HS-27A (cell line): ENCODE data around the gene FOSL1.
A peak's percentile ranks its signal among the peaks of the same experiment; 100 is the strongest.
"Not testable (repeated sequence)": the region's sequence is repeated elsewhere in the genome, so short reads cannot be mapped to it uniquely, and the experiment has no call there.

Experiments
- DNase-seq: peaks from one replicate; pipeline ENCODE4 v3.0.0-alpha.2; 2012; ENCODE audit warnings: low read depth, missing footprints

FOSL1 gene

GRCh38 chr11:65896034-65896999 is 3.9 kb downstream of the FOSL1 start:
- DNase-seq: no peak

DNA sequence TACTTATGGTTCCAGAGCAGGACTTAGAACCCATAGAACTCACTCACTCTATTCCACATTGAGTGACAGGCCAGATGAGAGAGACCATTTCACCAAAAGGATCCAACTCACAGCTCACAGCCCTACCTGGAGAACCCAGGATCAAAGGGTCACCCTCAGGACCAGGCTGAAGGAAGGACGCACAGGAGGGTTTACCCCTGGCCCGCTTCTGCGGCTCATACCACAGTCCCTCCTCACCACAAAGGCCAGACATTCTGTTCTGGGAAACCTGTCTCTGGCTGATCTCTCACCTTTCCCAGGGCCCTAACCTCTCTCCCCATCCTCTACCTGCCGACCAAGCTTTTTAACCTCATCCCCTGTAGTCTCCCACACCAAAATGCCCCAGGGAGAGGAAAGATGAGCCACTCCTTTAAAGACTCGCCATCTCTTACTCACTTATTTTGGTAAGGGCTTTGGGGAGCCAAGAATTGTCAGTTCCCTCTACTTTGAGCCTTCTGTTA is 4.7 kb downstream of the FOSL1 start:
- DNase-seq: no peak

GRCh38 chr11:65894034-65894591 is 6.1 kb downstream of the FOSL1 start:
- DNase-seq: no peak

GRCh38 chr11:65892661-65893317 is 7.4 kb downstream of the FOSL1 start:
- no peak for DNase-seq

GRCh38 chr11:65892137-65892540 is 8.0 kb downstream of the FOSL1 start:
- not testable (repeated sequence) for DNase-seq

- no peak for DNase-seq
Observed at GRCh38 chr11:65891219-65892136, 8.7 kb downstream of the FOSL1 start.

GRCh38 chr11:65890324-65891218 is 9.6 kb downstream of the FOSL1 start, which contains the start of gene CCDC85B:
Gene CCDC85B (plus strand): TSS chr11:65890673. CDS start chr11:65890784, 111 bp downstream.
- peak; percentile 93 for DNase-seq

GRCh38 chr11:65888163-65888814 is 11.9 kb downstream of the FOSL1 start, which contains the start of gene FIBP:
Gene FIBP (minus strand): TSS chr11:65888471. CDS start chr11:65888418, 53 bp downstream.
- DNase-seq: peak; percentile 96

GRCh38 chr11:65887723-65888162 is 12.4 kb downstream of the FOSL1 start:
- DNase-seq: no peak

- DNase-seq: no peak
Observed at GRCh38 chr11:65886826-65887722, 13.1 kb downstream of the FOSL1 start.

DNA sequence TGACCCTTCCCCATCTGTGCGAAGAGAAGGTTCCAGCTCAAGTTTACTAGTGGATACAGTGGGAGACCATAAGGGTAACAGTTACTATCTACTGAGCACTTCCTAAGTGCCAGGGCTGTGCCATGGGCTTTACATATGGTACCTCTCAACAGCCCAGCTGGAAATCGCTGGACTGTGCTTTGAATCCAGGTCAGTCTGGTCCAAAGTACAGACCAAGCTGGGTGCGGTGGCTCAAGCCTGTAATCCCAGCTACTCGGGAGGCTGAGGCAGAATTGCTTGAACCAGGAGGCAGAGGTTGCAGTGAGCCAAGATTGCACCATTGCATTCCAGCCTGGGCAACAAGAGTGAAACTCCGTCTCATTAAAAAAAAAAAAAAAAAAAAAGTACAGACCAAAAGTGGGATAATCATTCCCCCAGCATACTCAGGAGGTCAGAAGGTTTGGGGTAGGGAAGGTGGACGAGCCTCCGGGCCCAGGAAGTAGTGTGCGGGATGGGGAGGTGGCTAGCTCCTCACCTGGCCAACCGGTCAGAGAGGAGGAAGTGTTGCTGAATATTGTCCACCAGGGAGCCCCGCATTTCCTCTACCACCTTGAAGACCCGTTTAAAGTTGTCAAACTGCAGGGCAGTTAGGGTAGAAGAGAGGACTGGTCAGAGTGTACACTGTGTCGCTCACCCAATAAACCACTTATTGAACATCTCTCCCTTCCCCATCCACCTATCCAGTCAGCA is 14.2 kb downstream of the FOSL1 start:
- DNase-seq: no peak

DNA sequence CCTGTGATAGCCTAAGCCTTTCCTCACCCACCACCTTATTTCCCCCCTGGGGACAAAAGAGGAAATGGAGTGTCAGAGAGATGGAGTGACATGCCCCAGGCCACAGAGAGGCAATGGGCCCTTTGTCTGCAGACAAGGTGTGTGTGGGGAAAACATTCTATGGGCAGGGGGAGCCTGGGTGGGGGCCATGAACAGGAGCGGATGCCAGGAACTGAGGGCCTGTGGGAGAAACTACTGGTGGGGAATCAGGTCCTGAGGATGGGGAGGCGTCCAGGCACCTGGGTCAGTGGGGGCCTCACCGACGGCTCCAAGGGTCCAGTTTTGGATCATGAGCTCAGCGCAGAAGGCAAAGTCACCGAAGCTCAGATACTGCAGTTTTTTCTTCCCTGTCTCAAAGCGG is 15.0 kb downstream of the FOSL1 start:
- DNase-seq: no peak

DNA sequence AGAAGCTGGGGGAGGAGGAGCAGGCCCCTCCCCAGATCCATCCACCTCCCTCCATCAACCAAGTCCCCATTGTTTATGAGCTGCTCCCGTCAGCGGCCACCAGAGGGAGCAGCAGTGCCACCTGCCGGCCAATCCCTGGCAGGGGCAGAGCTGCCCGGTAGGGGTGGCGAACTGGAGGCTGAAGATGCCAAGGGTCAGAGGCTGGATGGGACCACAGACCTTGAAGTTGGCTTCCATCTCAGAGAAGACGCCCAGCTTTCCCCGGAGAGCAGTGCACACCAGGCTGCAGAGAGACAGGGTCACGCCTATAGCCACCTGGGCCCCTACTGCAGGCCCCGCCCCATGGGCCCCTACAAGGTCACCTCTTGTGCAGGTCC is 15.5 kb downstream of the FOSL1 start:
- no peak for DNase-seq

GRCh38 chr11:65883786-65884715 is 16.1 kb downstream of the FOSL1 start:
- DNase-seq: no peak

GRCh38 chr11:65883058-65883761 is 17.0 kb downstream of the FOSL1 start:
- DNase-seq: no peak
